GM18868 (cell line): Measurements from ENCODE around the gene ELMO1.

Experiments used
- ATAC-seq: cut with Tn5 transposase; IDR thresholded peaks from one replicate; pipeline ENCODE4 v1.9.1; 2021; ENCODE audit warnings: mild to moderate bottlenecking, moderate library complexity; ENCODE audit not compliant: unreplicated experiment

The ELMO1 gene

DNA sequence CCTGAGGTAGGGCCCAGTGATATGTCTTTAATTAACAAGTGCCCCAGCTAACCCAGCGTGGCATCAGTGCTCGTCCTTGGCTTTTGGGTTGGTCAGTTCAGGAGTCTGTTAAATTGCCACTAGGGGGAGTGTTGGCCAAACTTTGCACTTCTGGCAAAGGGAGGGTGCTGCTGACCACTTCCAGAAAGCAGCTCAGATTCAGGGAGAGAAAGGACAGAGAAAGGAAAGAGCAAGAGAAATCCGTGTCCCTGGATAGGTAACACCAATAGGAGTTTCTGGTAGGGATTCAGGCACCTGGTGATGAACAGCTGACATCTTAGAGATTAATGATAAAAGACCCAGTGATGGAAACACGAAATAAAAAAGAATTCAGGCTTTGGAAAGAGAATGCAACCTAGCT lies 481.3 kb downstream of the ELMO1 start:
- no peak for ATAC-seq

DNA sequence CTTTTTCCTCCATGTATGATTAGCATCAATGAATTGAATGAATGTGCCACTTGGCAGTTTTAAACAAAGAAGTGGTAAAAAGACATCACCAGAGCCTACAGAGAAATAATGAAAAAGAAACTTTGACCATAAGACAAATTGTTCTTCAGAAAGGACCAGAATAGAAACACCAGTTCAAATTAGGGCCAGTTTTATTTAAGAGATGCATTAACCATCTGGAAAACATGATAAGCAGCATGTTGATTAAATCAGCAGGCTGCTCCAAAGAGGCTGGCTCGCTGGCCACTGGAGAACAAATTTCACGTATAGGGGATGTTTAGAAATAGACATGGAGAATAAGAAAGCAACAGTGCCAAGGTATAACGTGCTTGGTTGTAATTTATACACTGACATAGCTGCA lies 482.0 kb downstream of the ELMO1 start:
- no peak for ATAC-seq

DNA sequence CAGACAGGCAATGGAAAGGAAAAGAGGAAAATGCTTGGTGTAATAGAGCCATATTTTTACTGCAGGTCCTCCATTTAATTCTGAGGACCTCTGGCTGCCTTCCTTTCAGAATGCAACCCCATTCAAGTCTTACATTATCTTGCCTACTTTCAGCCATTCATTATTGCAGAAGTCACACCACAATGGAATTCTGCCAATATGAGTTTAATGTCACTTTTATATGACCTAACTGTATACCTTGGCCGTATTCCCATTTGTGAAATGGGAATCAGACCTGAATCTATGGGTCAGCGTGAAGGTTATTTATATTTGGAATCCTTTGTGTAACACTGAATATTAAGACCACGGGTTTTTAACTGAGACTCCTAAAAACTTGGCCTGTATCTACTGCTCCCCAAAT lies 482.6 kb downstream of the ELMO1 start:
- no peak for ATAC-seq

DNA sequence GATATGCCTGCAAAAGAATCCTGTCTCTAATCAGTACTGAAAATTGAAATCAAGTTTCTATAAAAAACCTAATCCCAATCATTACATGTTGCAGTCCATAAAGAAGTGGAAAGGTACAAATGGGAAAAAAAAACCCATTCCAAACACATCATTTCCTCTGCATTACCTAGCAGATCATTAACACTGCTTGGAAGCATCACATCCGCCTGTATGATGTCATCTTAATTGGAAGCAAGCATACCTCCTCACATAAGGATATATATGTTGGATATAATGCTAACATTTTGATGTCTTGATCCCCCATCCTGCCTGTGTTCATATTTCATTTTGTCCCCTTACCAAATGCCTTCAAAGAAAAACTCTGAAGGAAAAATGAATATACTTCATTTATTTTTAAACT lies 483.0 kb downstream of the ELMO1 start:
- no peak for ATAC-seq

DNA sequence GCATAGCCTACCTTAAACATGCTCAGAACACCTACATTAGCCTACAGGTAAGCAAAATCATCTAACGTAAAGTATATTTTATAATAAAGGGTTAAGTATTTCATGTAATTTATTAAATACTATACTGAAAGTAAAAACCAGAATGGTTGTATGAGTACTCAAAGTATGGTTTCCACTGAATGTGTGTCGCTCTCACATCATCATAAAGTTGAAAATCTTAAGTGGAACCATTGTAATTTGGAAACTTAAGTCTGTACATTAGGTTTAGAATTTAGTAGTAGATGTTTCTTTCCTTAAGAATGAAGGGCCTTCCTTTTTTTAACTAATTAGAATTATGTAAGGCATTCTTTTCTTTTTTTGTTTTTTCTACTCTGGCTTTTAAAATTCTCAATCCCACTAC lies 484.4 kb downstream of the ELMO1 start:
- ATAC-seq, result no peak

DNA sequence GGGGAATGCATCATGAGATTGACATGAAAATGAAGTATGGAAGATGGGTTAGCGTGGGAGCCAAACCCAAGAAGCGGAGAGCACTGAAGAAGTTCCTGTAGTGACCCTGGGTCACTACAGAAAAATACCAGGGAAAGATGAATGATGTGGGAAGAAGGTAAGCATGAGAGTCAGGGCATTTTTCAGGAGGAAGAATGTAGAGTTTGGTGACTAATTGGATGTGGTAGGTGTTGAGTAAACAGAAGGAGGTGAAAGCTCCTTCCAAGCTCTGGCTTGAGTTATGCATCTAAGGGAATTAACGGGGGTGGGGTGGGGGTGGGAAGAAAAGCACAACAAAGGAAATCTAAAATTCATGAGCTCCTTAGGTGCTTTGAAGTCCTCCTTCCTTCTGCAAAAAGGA lies 486.3 kb downstream of the ELMO1 start:
- ATAC-seq, result no peak

DNA sequence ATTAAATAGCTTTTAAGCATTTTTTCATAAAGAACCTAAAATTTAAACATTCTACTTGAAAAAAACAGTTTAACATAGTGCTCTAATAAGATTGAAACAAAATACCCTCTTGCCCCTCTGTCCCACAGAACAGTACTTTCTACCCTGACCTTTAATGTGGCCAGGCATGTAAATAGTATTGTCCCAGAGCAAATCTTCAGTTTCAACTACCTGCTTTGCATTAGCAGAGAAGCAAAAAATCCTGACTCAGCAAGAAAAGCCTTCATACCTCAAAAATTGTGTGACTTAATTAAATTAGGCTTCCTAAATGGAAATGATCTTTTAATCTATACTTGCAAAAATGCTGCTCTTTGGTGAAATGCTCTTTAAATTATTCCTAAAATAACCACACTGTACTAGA lies 487.0 kb downstream of the ELMO1 start:
- no peak for ATAC-seq

DNA sequence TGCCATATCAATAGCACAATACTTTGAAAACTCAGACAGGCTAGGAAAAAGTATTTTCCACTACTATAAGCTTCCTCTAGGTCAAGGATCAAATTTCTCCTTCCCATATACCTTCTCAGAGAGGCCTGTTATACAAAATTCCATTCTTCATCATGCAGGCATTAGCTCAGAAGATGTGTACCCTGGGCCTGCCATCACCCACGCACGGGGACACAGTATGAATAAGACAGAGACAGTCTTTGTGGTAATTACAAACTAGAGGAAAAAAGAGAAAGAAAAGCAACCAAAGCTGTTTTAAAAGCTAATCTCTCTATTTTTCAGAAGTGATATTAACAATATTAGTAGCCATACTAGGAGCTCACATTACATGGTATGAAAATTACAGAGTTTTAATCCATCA lies 487.6 kb downstream of the ELMO1 start:
- peak; percentile 37 for ATAC-seq

DNA sequence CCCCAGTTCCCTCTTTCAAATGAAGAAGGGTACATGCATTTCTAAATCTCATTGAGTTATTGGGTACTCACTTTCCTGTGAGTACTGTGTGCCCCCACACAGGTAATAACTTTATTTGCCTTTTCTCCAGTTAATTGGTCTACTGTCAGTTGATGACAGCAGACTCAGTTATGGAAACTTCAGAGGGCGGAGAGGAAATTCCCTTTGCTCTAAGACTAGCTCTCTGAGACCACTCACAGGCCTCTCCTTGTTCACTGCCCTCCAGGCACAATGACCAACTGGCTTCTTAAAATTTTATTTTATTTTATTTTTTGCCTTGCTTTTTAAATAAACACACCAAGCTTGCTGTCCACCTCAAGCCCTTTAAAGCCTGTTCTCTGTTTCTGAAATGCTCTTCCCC lies 488.6 kb downstream of the ELMO1 start:
- ATAC-seq, result no peak

DNA sequence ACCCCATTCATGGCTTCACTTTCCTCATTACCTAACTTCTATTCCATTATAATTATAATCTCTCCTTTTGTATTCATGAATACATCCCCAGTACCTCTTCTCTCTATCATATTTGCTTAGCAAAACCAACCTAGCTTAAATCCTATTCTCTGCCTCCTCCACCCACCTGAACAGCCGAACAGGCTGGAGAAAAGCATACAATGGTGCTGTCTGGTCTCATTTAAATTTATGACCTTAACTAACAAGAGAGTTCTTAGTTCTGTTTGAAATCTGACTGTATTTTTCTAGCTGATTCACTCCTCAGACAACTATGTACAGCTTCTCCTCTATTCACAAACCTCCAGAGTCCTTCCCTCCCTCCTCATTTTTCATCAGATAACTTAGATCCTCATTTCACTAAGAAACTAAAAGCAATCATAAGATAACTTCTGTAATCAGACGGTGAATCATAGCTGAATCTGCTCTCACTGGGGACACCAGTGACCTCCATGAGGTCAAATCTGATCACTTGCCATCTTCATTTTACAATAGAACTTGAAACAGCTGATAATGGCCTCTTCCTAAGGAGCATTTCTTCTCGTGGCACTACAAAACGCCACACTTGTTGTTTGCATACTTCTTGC lies 490.4 kb downstream of the ELMO1 start:
- ATAC-seq, result no peak

DNA sequence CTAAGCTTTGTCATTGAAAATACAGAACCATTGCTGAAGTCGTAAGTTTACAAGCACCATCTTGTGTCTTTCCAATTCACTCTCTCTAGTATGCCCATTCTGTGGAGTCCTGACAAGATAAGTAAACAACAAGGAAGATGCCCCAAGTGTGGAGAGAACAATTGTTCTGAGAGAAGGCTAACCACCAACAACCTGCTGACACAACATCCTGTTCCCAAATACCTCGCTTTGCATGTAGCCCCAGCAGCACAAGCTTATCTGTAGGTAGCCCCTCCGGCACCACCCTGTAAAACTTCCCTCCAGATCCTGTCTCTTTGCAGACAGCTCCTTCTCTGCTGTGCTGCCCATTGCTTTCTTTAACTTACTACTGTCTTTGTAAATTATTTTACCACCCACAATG lies 491.0 kb downstream of the ELMO1 start:
- ATAC-seq, result no peak

DNA sequence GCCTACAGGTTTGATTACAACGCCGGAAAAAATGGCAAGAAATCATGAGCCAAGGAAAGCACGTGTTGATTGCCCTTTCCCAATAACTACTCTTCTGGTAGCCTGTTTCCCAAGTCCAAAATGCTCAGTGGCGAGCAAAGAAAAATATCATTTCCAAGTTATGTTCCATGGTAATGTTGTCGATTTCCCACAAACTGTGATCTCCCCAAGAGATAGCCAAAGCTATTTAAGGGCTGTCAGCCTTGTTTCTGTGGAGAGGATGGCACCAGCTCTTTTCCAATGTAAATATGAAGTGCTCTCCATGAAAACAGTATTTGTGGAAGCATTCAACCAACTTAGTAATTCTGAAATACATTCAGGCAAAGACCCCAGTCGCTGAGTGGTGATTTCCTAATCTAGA lies 491.9 kb downstream of the ELMO1 start:
- ATAC-seq, result no peak

DNA sequence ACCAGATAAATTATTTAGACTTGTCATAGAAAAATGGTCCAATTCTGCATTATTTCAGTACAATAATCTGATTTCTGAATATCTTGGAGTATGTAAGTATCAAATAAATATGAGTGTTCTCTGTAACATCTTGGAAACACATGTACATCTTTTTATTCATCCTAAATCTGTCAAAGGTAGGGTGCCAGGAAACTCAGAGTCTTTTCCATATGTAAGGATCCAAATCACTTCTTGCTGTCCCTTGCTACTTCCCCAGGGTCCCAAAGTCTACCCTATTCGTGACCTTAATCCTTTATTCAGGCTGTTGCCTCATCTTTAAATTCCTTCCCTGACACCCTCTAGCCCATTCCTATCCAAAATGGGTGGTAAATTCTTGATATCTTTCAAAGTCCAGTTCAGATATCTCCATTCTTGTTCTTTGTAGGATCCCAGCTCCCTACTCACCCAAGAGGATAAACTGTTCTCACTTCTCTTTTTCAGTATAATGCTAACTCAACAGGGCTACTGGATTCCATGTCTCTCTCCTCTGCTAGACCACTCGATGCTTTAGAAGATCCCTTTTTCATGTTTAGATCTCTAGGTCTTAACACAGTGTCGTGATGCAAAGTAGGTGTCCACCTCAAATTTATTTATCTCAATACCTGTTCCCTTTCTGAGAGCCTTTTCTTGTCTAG lies 493.1 kb downstream of the ELMO1 start:
- ATAC-seq, result no peak

DNA sequence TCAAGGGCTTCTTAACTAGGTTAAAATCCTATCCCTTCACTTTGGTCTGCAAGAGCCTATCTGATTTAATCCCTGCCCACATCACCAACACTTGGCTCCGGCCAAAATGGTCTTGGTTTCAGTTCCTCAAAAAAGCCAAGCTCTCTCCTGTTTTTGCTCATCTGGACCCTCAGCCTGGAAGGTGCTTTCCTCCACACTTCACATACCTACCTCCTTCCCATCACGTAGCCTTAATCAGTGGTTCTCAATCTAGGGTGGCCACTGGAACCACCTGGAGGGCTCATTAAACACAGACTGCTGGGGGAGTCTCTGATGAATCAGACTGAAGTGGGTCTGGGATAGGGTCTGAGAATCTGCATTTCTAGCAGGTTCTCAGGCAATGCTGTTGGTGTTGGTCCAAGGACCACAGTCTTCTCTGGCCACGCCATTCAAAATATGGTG lies 497.4 kb downstream of the ELMO1 start:
- peak; percentile 94 for ATAC-seq

DNA sequence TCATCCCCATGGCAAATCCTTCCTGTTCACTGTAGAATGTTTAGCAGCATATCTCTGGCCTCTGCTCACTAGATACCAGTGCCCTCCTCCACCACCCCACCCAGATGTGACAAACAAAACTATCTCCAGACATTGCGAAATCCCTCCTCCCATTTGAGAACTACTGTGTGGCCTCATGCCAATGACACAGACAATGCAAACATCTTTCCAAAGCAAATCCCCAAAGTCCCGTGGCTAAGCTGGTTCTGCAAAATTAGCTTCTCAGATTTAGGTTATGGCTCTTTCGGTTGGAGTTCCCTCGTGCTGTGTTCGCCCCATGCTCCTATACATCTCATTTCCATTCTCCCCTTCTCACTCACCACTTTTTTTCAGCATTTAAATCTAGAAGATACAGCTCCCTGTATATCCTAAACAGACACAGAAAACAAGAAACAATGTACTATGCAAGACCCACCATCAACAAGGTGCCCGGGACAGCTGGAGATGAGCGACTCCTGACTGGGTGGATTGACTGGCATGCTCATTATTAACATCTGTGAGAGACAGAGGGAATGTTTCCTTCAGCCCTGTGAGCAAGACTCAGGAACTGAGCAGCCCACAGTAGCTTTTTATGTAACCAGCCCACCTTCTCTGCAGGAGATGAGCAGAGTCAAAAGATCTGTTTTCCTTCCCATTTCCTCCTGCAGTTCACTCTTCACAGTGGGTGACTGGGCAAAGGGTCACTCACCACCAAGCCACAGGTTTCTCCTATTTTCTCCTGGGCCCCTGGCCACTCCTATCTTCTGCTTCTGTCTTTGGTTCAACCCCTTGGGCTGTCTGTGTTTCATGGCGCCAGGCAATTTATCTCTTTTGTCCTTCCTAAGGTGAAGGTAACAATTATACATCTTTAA lies 498.7 kb downstream of the ELMO1 start:
- no peak for ATAC-seq

DNA sequence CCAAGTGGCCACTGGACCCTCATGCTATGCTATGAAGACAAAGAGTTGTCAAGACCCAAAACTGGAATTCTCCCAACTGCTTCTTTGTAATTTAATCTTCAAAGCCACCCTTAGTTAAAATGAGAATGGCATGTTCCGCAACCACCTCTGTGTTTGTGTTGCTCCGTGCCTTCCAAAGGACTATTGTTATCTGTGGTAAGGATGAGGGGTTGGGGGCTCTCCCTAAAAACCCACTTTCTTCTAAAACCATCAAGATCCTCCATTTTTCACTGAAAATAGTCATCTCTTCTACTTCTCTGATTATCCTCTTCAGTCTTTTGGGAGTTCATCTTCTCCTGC lies 502.3 kb downstream of the ELMO1 start:
- ATAC-seq, result no peak

DNA sequence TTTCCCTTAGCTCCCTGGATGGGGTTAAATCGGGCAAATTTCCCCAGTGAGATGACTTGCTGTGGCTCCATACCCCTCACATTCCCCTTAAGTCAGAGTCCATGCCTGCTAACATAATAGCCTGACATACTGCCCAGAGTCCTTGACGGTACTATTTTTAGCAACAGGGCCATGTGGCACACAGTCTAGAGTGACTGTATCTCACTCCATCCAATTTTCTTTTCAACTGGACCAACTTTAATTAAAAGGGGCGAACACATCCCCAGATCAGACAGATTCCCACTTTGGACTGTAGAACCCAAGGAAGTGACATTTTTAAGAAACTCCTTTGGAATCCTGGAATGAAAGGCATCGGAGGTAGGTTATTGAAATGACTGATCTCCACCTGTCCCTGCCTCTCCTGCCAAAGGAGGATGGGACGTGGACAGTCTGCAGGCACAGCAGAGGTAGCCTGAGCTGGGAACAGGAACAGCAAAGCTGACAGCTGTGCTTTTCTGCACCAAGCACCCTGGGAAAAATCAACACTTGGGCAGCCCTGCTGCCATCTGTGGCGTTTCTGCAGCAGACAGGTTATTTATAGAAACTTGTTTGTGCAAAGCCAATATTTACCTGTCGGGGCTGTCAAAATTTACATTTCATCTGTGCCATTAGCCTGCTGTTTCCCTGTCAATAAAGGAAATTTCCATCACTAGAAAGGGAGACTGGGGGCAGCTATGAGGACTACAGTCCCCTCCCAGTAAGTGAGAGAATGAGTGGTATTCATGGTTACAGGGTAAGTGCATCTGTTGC lies 502.9 kb downstream of the ELMO1 start:
- ATAC-seq, result no peak

DNA sequence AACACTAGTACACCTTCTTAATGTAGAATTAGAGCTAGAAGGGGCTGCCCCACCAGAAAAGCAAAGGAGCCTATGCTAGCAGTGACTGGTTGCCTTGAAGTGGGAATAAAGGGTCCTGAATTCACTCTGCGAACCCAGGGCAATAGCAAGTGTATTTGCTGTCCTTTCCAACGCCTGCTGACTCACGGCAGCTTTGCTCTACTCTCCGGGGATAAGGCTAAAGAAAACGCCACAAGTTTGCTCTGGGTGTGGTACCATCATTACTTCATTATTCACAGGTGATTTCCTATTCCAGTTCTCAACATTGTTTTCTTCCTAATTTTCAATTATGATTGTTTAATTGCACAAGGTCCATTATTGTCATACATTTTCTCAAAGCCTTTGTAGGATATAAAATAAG lies 503.8 kb downstream of the ELMO1 start:
- ATAC-seq, result no peak

DNA sequence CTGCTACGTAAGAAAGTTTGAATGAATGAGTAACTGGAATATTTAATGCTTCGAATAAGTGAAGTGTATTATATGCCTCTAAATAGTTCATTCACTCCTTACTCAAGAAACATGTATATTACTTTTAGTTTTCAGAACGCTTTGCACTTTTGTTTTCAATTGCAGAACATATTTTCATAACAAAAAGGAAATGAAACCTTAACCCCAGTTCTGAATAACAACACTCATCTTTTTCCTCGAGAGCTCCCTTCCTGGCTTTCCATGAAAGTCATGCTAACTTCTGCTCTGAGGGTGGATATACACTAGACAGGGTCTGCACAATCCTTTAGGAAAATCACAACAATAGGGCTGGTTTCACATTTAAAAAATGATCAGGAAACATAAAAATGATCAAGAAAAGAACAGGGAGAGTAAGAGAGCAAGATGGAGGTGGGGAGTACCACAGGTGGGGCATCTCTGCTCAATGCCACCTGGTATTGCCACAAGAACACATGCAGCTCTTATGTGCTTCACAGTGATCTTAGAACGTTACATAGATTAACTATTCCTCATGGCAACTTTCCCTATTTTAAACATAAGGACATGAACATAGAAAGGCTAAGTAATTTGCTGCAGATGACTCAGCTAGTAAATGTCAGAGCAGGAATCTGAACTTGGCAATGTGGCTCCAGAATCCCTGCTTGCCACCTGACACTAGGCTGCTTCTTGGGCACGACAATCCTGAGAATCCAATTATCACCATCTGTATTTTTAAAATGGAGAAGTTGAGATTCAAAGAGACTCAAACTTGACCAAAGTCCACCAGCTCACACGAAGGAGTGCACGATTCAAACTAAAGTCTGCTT lies 504.9 kb downstream of the ELMO1 start:
- ATAC-seq, result peak; percentile 54

DNA sequence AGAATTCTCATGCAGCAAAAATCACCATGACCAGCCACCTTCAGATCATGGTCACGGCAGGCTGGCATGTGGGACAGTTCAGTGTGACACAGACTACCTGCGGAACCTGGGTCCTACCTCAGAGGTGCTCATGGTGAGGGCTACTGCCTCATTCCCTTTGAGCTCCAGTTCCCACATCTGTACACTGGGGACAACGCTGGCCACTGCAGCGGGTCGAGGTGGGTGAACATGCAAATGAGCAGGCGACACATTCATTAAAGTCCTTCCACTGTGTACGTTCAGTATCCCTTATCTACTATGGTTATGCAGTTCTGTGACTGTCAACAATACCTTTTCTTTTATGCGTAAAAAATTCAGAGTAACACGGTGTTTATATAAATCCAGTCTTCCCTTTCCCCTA lies 505.7 kb downstream of the ELMO1 start:
- ATAC-seq, result no peak
